Loucy (cell line): ENCODE measurements around the gene CRYGD.

ENCODE experiments used
- EZH2phosphoT487 ChIP-seq: fragments of 200-600 bp; IDR thresholded peaks from 2 replicates; pipeline ENCODE4 v1.6.1; 2018; ENCODE audit warnings: antibody characterized with exemption, mild to moderate bottlenecking, moderate library complexity, borderline replicate concordance
- TF ChIP-seq, protein P1 (sequence below): fragments of 200-600 bp; sonication (generic); conservative IDR thresholded peaks from 2 replicates; pipeline ENCODE4 v1.5.1; 2014; ENCODE audit warnings: mild to moderate bottlenecking, antibody characterized with exemption, low read length

DNA sequence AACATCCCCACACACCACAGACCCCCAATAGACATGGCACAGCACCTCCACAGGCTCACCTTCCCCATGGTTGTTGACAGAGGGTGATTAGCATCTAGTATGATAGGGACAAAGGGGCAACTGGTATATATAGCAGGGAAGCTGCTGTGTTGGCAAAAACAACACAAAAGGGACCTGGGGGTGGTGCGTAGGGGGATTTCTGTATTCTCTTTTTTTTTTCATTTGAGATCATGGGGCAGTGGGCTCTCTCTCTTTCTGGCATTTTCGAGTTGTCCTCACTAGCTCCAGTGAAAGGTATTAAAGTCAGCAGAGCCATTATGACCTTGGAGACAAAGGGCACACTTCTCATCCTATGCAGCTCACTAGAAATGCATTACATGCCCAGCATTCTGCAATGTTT, 39.2 kb upstream of the CRYGD start, which contains the start of gene CRYGA:
- TF ChIP-seq, protein P1, sequence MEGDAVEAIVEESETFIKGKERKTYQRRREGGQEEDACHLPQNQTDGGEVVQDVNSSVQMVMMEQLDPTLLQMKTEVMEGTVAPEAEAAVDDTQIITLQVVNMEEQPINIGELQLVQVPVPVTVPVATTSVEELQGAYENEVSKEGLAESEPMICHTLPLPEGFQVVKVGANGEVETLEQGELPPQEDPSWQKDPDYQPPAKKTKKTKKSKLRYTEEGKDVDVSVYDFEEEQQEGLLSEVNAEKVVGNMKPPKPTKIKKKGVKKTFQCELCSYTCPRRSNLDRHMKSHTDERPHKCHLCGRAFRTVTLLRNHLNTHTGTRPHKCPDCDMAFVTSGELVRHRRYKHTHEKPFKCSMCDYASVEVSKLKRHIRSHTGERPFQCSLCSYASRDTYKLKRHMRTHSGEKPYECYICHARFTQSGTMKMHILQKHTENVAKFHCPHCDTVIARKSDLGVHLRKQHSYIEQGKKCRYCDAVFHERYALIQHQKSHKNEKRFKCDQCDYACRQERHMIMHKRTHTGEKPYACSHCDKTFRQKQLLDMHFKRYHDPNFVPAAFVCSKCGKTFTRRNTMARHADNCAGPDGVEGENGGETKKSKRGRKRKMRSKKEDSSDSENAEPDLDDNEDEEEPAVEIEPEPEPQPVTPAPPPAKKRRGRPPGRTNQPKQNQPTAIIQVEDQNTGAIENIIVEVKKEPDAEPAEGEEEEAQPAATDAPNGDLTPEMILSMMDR, result no peak
- no peak for TF ChIP-seq EZH2phosphoT487
